Psoas muscle (tissue), 8 donors: ENCODE results near the gene UBE2H. TPM values are rescaled to one million over a fixed set of nuclear protein-coding genes. Genes with fewer than 3 reads are reported as not detected.

Experiments used
- ATAC-seq, 4 donors: fragments of 200-7000 bp; cut with Tn5 transposase; one replicate each; pipeline ENCODE4 v1.9.1; 2020; ENCODE audit warnings: moderate library complexity in 3 of 4, mild to moderate bottlenecking in 2 of 4
- DNase-seq, 2 donors: peaks; one replicate each; pipeline ENCODE4 v3.0.0-alpha.2; 2020
- H3K27ac ChIP-seq: fragments of 200-600 bp; one replicate; pipeline ENCODE4 v1.8.0; 2022
- H3K27me3 ChIP-seq, 3 donors: fragments of 200-600 bp in 1 of 3; one replicate each; pipeline versions ENCODE4 v1.6.1 to v1.8.0; 2013 to 2022; ENCODE audit warnings: low read length in 2 of 3, mild to moderate bottlenecking in 2 of 3, moderate library complexity in 1 of 3; ENCODE audit not compliant: insufficient read depth in 3 of 3
- H3K36me3 ChIP-seq, 2 donors: fragments of 200-600 bp in 1 of 2; one replicate each; pipeline versions ENCODE4 v1.6.1 to v1.8.0; 2013 to 2022; ENCODE audit warnings: low read depth in 1 of 2, mild to moderate bottlenecking in 1 of 2, moderate library complexity in 1 of 2; ENCODE audit not compliant: insufficient read depth in 1 of 2
- H3K4me1 ChIP-seq: fragments of 200-600 bp; one replicate; pipeline ENCODE4 v1.8.0; 2022
- H3K4me3 ChIP-seq: fragments of 200-600 bp; one replicate; pipeline ENCODE4 v1.8.0; 2022; ENCODE audit warnings: mild to moderate bottlenecking
- H3K9me3 ChIP-seq: fragments of 200-600 bp; one replicate; pipeline ENCODE4 v1.8.0; 2022
- WGBS, 3 donors: extraction: QIAGEN DNeasy Blood & Tissue Kit; methylation state at CpG; one replicate each; pipeline versions ENCODE4 v1.1.6 to v1.1.7; 2013; 5-methylcytosine and 5-hydroxymethylcytosine counted together
- intact Hi-C, 2 donors: fragments of 100-400 bp; cut with DNase I; formaldehyde crosslinking; loops; one replicate each; pipeline versions ENCODE4 v1.11.0 to v1.14.2; 2022
- polyA plus RNA-seq, 3 donors: library from polyadenylated mRNA; stranded (reverse); fragments of 200-250 nt; gene quantifications; one replicate each; pipeline ENCODE4 v1.2.3, GENCODE V29; 2013
- total RNA-seq, 4 donors: library from RNA; stranded (reverse); fragmentation: NEBNext Ultra II Directional in 2 of 4; extraction: Animal tissue kit (Norgen Biotek cat#: 25700) in 2 of 4; gene quantifications; one replicate each; pipeline versions ENCODE4 v1.2.1 to v1.2.4, GENCODE V29; 2021 to 2023
- TF ChIP-seq, protein P1 (sequence below): fragments of 200-600 bp; IDR thresholded peaks from one replicate; pipeline ENCODE4 v1.8.0; 2022; ENCODE audit warnings: antibody characterized with exemption
- donor health status: healthy with polysubstance abuse.
- donor health status: DM: no; HTN: no; CAD: no; lungs with moderate emphysema.
- donor health status: Bipolar disorder and iron deficiency.
- donor health status: healthy.
- donor health status: DM: yes; HTN: yes; CAD: no.
- donor health status: DM: no; HTN: no; CAD: no.
- donor health status: DM: no; HTN: no; CAD: no.
- donor health status: DM: yes; HTN: yes; CAD: no.

UBE2H gene
- total and polyA plus RNA-seq, 7 donors: 17.3 to 115 (median 77.3) TPM

DNA sequence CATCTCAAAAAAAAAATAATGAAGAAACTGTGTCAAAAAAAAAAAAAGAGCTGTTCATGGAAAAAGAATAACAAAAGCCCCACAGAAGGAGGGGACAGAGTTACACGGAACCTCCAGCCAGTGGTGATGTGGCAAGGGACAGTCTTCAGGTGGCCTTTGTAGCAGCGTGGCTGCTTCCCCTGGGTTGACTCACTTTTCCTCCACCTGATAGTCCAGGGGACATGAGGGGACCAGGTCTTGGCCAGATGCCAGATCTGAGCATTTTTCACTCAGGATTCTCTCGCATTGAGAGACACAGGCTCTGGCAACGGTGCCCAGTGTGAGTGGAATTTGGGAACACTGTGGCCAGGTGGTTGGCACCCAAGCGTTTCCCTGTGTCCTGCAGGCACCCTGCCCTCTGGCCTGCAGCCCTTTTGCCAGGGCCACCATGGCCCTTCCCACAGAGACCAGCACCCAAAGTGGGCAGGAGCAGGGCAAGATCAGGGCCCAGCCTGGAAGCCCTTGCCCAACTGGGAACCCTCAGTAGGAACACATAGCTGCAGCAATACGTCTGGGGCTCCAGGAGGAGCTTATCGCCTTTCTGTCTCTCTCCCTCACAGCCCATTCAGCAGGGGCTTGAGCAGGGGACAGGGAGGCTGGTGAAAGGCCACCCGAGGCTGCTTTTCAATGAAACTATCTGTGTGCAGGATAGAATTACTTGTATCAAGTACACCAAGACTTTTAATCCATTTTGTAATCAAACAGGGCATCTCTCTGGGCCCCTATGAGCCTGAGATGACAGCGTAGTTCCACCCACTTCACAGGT is 159.1 kb downstream of the UBE2H start:
- Histone ChIP-seq H3K27ac (no peak overlapping the region), H3K4me1 (peaks cover 14% of the 10 kb centered on the region), H3K27me3 (peaks cover 0 to 2% (median 0%) of the 10 kb centered on the region in 3 donors), H3K4me3 (no peak overlapping the region), H3K36me3 (no peaks in the 10 kb centered on the region), H3K9me3 (no peaks in the 10 kb centered on the region)
- 53 to 66% (median 56%) methylated on average over 9 of the region's 9 CpGs for WGBS, 3 donors
- ATAC-seq (no peak), DNase-seq (no peak)
- intact Hi-C loops: no loop called here
- TF ChIP-seq, protein P1, sequence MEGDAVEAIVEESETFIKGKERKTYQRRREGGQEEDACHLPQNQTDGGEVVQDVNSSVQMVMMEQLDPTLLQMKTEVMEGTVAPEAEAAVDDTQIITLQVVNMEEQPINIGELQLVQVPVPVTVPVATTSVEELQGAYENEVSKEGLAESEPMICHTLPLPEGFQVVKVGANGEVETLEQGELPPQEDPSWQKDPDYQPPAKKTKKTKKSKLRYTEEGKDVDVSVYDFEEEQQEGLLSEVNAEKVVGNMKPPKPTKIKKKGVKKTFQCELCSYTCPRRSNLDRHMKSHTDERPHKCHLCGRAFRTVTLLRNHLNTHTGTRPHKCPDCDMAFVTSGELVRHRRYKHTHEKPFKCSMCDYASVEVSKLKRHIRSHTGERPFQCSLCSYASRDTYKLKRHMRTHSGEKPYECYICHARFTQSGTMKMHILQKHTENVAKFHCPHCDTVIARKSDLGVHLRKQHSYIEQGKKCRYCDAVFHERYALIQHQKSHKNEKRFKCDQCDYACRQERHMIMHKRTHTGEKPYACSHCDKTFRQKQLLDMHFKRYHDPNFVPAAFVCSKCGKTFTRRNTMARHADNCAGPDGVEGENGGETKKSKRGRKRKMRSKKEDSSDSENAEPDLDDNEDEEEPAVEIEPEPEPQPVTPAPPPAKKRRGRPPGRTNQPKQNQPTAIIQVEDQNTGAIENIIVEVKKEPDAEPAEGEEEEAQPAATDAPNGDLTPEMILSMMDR: no peak

DNA sequence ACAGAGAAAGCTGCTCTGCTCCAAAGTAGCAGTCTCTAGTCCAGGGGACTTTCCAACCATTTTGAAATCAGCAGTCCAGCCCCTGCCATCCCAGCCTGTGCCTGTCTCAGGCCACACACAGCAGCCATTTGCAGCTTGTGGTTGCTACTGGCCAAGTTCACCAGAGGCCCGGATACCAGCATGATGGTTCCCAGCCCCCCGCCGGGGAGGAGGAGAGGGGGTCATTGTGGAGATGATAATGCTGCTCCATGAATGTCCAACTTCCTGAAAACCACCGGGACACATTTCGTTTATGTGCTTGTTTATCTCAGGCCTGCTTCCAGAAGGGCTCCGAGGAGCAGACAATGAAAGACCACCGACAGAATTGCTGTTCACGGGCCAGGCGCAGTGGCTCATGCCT is 160.0 kb downstream of the UBE2H start:
- Histone ChIP-seq H3K4me3 (no peak overlapping the region), H3K27ac (no peak overlapping the region), H3K27me3 (peaks cover 0 to 2% (median 0%) of the 10 kb centered on the region in 3 donors), H3K4me1 (peaks cover 7% of the 10 kb centered on the region), H3K9me3 (no peaks in the 10 kb centered on the region), H3K36me3 (no peaks in the 10 kb centered on the region)
- intact Hi-C loops: no loop called here
- TF ChIP-seq, protein P1: no peak
- DNase-seq: no peak
- ATAC-seq: no peak
- WGBS, 3 donors: 71 to 77% (median 71%) methylated on average over 9 of the region's 9 CpGs

DNA sequence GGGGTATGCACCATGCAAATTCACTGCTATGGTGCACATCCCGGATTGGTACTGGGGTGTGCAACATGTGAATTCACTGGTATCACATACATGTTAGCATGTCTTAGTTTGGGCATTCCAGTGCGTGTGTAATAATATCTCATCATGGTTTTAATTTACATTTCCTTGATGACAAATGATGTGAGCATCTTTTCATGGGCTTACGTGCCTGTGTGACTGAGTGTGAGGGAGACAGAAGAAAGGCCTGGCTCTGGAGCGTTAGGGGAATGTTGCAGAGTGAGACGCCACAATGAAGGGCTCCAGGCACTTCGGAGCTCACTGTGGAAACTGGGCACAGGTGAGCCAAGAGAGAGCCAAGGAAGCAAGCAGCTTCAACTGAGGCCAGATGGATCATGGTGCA is 162.6 kb downstream of the UBE2H start:
- ATAC-seq: no peak
- WGBS, 3 donors: 64 to 77% (median 70%) methylated on average over 6 of the region's 6 CpGs
- TF ChIP-seq, protein P1: no peak
- peaks cover 8% of the 10 kb centered on the region for H3K4me1 ChIP-seq
- H3K4me3 ChIP-seq: no peak overlapping the region
- no peak for DNase-seq
- intact Hi-C loops: no loop called here
- peaks cover 0 to 11% (median 7%) of the 10 kb centered on the region in 3 donors for H3K27me3 ChIP-seq
- H3K9me3 ChIP-seq: no peaks in the 10 kb centered on the region
- H3K27ac ChIP-seq: no peak overlapping the region
- no peaks in the 10 kb centered on the region for H3K36me3 ChIP-seq

DNA sequence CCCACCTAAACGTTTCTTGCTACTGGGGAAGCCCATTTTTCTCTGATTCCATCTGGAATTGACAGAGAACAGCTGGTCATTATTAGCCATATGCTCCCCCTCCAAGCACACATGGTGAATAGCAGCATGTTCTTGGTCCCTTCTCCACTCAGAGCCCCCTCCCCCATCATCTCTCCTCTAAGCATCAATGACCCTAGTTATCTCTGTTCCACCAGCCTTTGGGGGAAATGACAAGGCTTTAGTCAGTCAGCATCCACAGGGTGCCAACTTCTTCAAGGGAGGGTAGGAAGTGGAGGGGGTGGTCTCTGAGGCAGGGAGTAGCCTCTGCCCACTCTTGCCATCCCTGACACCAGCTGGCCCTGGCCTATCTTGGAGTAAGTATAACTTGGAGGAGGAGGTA is 163.1 kb downstream of the UBE2H start:
- DNase-seq (no peak), ATAC-seq (no peak)
- Histone ChIP-seq H3K9me3 (no peaks in the 10 kb centered on the region), H3K4me3 (no peak overlapping the region), H3K27ac (no peak overlapping the region), H3K36me3 (no peaks in the 10 kb centered on the region), H3K4me1 (peaks cover 13% of the 10 kb centered on the region), H3K27me3 (peaks cover 0 to 16% (median 11%) of the 10 kb centered on the region in 3 donors)
- TF ChIP-seq, protein P1: no peak
- WGBS, 3 donors: 41 to 63% (median 42%) methylated on average over 1 of the region's 1 CpG
- intact Hi-C loops: no loop called here
